NCI-H2107 treated with DMSO at 0.1 percent for 48 hours (cell line): ENCODE measurements around the gene HIP1R.
A peak's percentile ranks its signal among the peaks of the same experiment; 100 is the strongest.
"Not testable (repeated sequence)": the region's sequence is repeated elsewhere in the genome, so short reads cannot be mapped to it uniquely, and the experiment has no call there.

Source experiments
- DNase-seq: peaks from one replicate; lab custom pipeline; 2025; ENCODE audit not compliant: unreplicated experiment; lab: John Stamatoyannopoulos, UW

Gene HIP1R

GRCh38 chr12:122834921-122835749 lies at the start of gene HIP1R:
Gene HIP1R (plus strand): TSS chr12:122835457. CDS start chr12:122835551, 94 bp downstream.
- DNase-seq = no peak

DNA sequence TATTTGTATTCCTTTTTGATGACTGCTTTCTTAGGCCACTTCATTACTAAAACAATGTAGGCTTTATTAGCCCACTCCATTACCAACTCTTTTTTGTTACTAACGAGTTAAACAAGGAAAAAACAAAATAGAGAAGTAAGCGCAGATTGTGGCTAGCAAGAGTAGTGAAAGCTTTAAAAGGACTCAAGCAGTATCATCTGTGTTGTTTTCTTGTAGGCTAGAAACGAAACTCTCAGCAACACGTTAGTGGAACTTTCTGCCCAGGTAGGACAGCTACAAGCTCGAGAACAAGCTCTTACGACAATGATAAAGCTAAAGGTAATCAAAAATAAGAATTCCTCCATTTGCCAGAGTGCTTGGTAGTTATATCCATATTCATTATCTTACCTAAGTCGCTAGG lies 49.8 kb upstream of the HIP1R start:
- DNase-seq = no peak

DNA sequence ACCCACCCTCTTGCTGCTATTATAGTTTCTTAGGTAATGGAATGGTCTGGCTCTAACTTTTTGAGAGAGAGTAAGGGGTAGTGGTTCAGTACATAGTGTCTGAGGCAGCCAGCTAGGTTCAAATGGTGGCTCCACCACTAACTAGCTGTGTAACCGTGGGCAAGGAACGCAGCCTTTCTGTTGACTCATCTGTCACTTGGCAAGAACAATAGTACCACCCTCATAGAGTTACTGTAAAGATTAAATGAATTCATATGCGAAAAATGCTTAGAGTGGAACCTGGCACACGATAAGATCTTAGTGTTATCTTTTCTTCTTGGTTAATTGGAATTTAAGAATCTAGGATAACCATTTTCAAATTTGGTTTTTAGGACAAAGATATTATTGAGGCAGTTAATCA lies 46.9 kb upstream of the HIP1R start:
- DNase-seq = no peak

GRCh38 chr12:122789637-122790036 lies 45.6 kb upstream of the HIP1R start:
- DNase-seq = no peak

DNA sequence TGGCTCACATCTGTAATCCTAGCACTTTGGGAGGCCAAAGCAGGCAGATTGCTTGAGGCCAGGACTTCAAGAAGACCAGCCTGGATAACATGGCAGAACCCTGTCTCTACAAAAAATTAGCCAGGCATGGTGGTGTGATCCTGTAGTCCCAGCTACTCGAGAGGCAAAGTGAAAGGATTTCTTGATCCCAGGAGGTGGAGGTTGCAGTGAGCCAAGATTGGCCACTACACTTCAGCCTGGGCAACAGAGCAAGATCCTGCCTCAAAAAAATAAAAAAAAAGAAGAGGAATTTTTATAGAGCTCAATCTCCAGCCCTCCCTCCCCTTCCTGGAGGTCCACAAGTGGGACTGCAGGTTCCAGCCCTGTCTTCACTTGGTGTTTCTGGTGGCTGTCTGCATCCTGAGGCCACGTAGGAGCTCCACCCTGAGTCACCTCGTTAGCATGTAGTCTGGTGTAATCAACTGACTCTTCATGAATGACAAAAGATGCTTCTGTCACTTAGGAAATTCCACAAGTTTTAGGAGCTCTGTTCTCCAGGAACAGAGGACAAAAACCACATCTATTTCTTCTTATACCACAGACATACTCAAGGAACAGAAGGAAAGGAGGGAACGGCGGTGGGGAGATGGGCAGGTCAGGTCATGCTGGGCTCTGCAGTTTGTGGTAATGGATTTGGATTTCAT lies 44.7 kb upstream of the HIP1R start:
- no peak for DNase-seq

DNA sequence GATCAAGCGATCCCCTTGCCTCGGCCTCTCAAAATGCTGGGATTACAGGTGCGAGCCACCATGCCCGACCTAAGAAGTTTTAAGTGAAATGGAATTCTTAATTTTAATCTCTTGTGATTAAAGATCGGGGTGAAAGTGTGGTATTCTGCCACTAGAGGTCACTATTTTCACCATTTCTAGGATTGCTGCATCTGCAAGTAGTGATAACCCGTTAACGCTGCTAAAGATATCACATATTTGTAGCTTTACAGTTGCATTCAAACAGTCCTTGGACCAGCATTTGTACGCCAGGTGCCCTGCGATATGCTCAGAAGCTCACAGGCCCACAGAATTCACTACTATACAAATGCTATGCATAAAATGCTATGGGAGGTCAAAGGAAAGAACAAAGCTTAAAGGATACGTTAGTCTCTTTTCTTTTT lies 41.6 kb upstream of the HIP1R start:
- peak; percentile 81 for DNase-seq

DNA sequence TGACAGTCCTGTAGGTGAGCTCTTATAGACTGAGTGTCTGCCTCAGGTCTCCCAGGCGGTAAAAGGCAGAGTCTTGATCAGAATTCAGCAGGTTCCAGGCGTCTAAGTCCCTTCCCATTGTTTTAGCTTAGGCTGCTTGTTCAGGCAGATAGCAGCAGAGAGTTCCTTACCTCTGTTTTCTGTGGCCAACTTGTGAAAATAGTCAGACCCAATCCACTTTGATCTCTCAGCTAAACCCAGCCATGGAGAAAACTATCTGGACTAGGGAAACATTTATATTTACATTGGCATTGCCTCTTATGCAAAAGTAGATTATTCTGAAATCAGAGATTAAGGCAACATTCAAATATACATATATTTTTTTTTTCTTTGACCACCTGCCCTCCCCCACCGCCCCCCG lies 39.5 kb upstream of the HIP1R start:
- no peak for DNase-seq

- DNase-seq = no peak
Observed at GRCh38 chr12:122799641-122800243, 35.5 kb upstream of the HIP1R start.

GRCh38 chr12:122803937-122804336 lies 31.3 kb upstream of the HIP1R start:
- no peak for DNase-seq

DNA sequence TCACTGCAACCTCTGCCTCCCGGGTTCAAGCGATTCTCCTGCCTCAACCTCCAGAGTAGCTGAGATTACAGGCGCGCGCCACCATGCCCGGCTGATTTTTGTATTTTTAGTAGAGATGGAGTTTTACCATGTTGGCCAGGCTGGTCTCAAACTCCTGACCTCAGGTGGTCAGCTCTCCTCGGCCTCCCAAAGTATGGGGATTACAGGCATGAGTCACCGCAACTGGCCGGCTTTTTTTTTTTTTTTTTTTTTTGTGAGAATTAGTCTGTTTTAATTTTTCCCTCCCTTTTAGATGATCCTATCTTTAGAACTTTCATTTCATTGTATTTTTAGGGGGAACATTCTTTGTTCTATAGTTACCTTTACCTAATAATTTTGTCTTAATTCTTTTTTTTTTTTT lies 30.3 kb upstream of the HIP1R start:
- DNase-seq = not testable (repeated sequence)

GRCh38 chr12:122807651-122808050 lies 27.6 kb upstream of the HIP1R start:
- no peak for DNase-seq

DNA sequence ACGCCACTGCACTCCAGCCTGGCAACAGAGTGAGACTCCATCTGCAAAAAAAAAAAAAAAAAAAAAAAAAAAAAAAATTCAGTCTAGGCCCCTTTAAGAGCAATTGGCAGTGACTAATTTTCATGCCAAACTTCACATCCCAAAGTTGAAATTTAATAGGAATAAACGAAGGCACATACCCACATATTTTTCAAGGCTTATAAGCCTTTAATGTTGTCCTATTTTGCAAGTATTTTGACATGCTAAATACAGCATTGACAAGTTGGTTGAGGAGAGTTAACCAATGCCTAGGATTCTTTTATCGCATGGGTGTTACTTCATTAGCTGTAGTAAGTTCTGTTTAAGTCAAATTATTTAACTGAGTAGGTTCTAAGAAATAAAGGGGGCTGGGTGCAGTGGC lies 23.5 kb upstream of the HIP1R start:
- DNase-seq = no peak

DNA sequence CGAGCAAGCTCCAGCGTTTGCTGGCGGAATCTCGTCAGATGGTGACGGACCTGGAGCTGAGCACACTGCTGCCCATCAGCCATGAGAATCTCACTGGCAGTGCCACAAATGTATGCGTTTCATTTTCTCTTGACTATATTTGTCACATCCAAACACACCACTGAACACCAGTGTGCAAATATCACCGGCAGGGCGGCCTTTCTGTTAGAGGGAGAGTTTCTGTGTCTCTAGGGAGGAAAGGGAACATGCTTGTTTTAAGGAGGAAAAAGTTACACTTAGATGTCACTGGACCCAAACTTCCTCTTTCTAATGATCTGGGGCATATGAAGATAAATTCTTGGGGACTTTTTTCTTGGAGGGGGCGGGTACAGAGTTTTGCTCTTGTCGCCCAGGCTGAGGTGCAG lies 21.9 kb upstream of the HIP1R start:
- no peak for DNase-seq

DNA sequence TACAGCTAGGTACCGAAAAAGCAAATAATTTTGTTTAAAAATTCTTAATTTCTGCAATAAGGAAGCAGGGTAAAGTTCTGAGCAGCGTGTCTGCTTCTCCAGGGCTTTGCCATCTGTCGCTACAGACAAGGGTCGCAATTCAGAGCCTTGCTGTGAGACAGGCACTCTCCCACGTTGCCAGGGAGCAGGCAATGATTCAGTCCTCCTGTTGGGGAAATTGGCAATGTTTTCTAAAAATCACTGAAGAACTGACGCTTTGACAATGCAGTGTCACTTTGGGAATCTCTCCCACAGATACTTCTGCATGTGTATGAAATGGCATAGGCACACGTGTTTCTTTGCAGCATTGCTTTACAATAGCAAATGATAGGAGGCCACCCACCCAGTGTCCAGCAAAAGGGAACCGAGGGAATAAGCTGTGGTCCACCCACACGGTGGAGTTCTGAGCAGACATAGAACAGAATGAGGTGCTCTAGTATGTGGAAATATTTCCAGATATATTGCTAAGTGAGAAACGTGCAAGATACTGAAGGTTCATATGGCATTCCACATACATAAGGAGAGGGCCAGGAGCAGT lies 16.0 kb upstream of the HIP1R start:
- no peak for DNase-seq

DNA sequence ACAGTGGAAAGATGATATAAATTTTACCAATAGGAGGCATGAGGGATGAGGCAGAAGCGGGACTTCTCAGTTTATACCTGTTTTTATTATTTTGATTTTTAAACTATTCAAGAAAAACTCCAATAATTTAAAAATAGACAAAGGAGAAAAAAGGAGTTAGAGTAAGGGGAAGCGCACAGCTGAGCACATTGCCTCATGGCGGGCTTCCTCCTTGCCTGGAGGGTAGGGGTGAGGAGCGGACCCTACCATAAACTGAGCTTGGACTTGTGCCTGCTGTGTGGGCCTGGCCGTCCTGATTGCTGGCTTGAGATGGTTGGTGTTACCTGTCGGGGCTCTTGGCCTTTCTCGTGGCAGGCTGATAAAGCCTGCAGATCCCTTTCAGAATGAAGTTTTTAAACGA lies 15.1 kb upstream of the HIP1R start:
- no peak for DNase-seq

GRCh38 chr12:122820838-122821271 lies 14.4 kb upstream of the HIP1R start:
- DNase-seq = no peak

GRCh38 chr12:122823429-122823828 lies 11.8 kb upstream of the HIP1R start:
- DNase-seq = no peak

DNA sequence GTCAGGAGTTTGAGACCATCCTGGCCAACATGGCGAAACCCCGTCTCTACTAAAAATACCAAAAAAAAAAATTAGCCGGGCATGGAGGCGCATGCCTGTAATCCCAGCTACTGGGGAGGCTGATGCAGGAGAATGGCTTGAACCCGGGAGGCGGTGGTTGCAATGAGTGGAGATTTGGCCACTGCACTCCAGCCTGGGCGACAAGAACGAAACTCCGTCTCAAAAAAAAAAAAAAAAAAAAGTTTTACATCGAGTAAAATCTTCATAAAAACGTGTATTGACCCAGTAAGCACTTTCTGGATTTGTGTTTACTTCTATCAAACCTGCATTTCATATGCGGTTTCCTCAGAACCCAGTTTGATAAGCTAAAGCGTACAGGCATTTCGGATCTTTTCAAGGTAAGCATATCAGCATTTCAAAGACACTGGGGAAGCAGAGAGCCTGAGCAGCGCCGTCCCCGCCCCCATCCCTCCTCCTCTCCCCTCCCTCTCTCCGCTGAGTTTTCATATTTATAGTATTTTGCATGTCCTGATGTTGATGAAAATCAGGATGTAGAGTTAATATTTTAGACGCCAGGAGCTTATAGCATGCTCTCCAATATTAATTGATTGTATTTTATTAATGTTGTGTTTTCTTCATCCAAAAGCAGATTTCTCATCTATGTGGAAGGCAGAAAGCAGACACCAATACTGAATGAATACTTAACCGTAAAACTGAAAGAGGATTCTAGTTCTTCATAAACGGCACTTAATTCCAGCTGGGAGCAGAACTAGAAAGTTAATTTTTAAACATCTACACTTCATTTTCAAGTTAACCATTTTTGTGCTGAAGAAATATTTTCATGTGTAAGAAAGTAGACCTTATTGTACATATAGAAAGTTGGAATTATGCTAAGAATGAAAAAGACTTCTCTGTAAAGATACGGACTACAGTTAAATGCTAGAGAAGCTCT lies 9.2 kb upstream of the HIP1R start:
- no peak for DNase-seq

DNA sequence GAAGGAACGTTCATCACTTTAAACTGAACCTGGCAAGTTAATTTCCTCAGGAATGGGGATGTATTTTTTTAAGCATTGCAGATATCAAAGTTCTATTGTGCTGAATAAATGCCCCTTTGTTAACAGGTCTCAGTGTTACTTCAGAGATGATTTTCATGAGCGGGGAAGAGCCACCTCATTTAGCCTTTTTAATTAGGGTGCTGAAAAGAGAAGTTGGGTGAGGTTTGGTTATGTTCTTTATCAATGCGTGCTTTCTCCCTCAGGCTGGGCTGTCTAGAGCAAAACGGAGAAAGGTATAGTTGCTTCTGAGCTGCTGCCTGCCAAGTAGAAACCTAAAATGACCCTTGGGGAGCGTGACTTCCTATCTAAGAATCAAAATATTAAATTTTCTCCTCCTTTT lies 8.0 kb upstream of the HIP1R start:
- DNase-seq = no peak

DNA sequence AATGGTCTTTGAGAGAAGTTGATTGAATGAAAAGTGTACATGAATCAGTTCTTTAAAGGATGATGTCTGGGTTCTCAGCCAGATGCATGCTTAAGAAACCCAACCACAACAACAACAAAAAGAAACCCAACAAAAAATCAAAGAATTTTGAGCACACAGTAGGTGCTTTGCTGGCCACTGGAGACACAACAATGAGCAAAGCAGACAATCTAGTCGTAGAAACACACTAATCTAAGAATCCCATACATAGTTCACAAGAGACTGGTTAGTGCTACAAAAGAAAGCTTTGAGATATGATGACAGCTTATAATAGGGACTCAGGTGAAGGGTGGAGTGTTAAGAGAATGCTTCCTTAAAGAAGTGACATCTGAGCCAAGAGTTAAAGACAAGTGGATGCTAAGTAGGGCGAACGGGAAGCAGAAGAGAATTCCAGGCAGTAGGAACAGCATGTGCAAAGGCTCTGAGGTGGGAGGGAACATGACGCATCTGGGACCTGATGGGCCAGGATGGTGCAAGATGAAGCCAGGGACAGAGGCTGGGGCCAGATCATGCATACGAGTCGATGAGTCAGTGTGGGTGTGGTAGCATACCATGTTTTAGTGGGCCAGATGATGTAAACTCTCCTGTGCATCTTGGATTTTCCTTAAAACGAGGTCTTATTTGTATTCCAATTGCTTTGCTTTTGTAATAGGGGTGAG lies 4.6 kb upstream of the HIP1R start:
- DNase-seq = no peak
